Measurements from ENCODE around the gene ZNF678.
"Not testable (repeated sequence)": the region's sequence is repeated elsewhere in the genome, so short reads cannot be mapped to it uniquely, and the experiment has no call there.

Gene ZNF678

GRCh38 chr1:227561241-227561907 is 2.0 kb upstream of the ZNF678 start:
- H3K9me3 ChIP-seq (ENCODE audit: control insufficient read depth, insufficient read depth, low read length) = no peaks in the 10 kb centered on the region
- H3K4me1 ChIP-seq (ENCODE audit: insufficient read depth, low read length) = no peaks in the 10 kb centered on the region
- no peak overlapping the region for H3K9ac ChIP-seq (ENCODE audit: low read depth, low read length)
- H3K36me3 ChIP-seq (ENCODE audit: insufficient read depth, low read length) = no peaks in the 10 kb centered on the region; the same call in 1 of the 2 replicates

DNA sequence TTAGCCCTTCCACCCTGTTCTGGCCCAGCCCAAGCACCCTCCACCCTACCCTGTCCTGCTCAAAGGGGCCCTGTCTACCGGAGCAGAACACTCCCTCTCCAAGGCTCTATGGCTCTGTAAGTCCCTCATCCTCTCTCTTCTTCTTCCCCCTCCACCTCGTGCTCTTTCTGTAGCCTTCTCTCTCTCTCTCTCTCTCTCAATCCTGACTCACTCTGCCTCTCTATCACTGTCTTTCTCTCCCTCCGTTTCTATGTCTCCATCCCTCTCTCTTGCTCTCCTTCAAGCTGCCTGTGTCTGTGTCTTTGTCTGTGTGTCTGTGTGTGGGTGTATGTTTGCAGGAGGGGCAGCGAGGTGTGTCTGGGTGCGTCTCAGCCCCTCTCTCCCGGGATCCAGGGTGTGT is 1.3 kb upstream of the ZNF678 start:
- no peaks in the 10 kb centered on the region for H3K9me3 ChIP-seq (ENCODE audit: control insufficient read depth, insufficient read depth, low read length)
- H3K4me1 ChIP-seq (ENCODE audit: insufficient read depth, low read length) = no peaks in the 10 kb centered on the region

GRCh38 chr1:227562933-227563323 is 428 bp upstream of the ZNF678 start:
- no peaks in the 10 kb centered on the region for H3K4me1 ChIP-seq (ENCODE audit: insufficient read depth, low read length)
- H3K9me3 ChIP-seq (ENCODE audit: control insufficient read depth, insufficient read depth, low read length) = no peaks in the 10 kb centered on the region
- H3K9ac ChIP-seq (ENCODE audit: low read depth, low read length) = peak overlapping the region; percentile 95; the same call in 1 of the 2 replicates
- H3K36me3 ChIP-seq (ENCODE audit: insufficient read depth, low read length) = no peaks in the 10 kb centered on the region; the same call in 1 of the 2 replicates

More for the DNA sequence above, 1.3 kb upstream of the ZNF678 start:
- Histone ChIP-seq H3K9ac (ENCODE audit: low read depth, low read length) (no peak overlapping the region), H3K36me3 (ENCODE audit: insufficient read depth, low read length) (no peaks in the 10 kb centered on the region; the same call in 1 of the 2 replicates)

DNA sequence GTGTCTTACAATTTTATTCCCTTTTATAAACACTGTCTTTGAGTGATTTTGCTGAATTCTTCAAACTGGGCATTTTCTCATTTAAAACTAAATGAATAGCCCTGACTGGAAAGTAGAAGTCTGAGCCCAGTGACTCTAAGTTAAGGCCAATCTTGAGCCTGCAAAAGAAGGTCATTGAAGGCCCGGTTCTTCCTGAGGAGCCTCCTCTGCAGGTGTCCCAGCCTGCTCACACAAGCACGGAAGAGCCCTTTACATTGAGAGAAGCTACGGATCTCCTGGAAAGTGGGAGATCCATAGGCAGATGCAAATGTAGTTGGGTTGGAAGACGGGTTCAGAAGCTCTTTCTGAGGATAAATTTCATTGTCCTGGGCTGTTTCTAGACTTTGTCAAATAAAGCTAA is 3.9 kb downstream of the ZNF678 start:
- no peaks in the 10 kb centered on the region for H3K9me3 ChIP-seq (ENCODE audit: control insufficient read depth, insufficient read depth, low read length)

DNA sequence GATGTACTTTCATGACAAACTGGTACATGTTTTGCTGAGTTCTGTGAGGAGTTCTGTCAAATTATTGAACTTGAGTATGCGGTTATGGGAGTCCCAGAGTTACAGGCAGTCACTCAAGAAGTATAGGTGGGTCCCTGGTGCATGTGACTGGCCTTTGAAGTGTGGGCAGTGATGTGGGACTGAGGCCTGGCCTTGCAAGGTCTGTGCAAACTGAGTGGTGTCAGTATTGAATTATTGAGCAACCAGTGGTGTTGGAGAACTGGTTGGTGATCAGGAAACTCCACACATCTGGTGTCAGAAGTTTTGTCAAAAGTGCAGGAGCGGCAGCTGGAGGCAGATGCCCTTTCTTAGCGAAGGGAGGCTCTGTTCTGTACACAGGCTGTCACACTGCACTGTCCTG is 5.2 kb downstream of the ZNF678 start:
- Histone ChIP-seq H3K9me3 (ENCODE audit: control insufficient read depth, insufficient read depth, low read length) (no peaks in the 10 kb centered on the region; the same call in 1 of the 2 replicates), H3K4me1 (ENCODE audit: insufficient read depth, low read length) (no peaks in the 10 kb centered on the region), H3K36me3 (ENCODE audit: insufficient read depth, low read length) (no peaks in the 10 kb centered on the region; the same call in 1 of the 2 replicates), H3K9ac (ENCODE audit: low read depth, low read length) (no peak overlapping the region)

More for the DNA sequence above, 3.9 kb downstream of the ZNF678 start:
- Histone ChIP-seq H3K4me1 (ENCODE audit: insufficient read depth, low read length) (no peaks in the 10 kb centered on the region), H3K9ac (ENCODE audit: low read depth, low read length) (no peak overlapping the region), H3K36me3 (ENCODE audit: insufficient read depth, low read length) (no peaks in the 10 kb centered on the region; the same call in 1 of the 2 replicates)

- H3K36me3 ChIP-seq (ENCODE audit: insufficient read depth, low read length) = no peaks in the 10 kb centered on the region
- no peak overlapping the region for H3K9ac ChIP-seq (ENCODE audit: low read depth, low read length)
- H3K9me3 ChIP-seq (ENCODE audit: control insufficient read depth, insufficient read depth, low read length) = peaks cover 8% of the 10 kb centered on the region; the same call in 1 of the 2 replicates
- H3K4me1 ChIP-seq (ENCODE audit: insufficient read depth, low read length) = no peaks in the 10 kb centered on the region
Measured at GRCh38 chr1:227572752-227573151, 9.4 kb downstream of the ZNF678 start.

DNA sequence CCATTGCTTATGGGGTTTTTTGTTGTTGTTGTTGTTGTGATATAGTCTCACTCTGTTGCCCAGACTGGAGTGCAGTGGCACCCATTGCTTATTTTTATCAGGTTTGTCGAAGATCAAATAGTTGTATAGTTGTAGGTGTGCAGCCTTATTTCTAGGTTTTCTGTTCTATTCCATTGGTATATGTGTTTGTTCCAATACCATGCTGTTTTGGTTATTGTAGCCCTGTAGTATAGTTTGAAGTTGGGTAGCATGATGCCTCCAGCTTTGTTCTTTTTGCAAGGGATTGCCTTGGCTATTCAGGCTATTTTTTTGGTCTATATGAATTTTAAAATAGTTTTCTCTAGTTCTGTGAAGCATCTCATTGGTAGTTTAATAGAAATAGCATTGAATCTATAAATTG is 11.6 kb downstream of the ZNF678 start:
- Histone ChIP-seq H3K9ac (ENCODE audit: low read depth, low read length) (no peak overlapping the region), H3K36me3 (ENCODE audit: insufficient read depth, low read length) (no peaks in the 10 kb centered on the region), H3K4me1 (ENCODE audit: insufficient read depth, low read length) (no peaks in the 10 kb centered on the region), H3K9me3 (ENCODE audit: control insufficient read depth, insufficient read depth, low read length) (peaks cover 8% of the 10 kb centered on the region; the same call in 1 of the 2 replicates)

- no peak overlapping the region for H3K9ac ChIP-seq (ENCODE audit: low read depth, low read length)
- no peaks in the 10 kb centered on the region for H3K4me1 ChIP-seq (ENCODE audit: insufficient read depth, low read length)
- H3K9me3 ChIP-seq (ENCODE audit: control insufficient read depth, insufficient read depth, low read length) = peaks cover 8% of the 10 kb centered on the region; the same call in 1 of the 2 replicates
- H3K36me3 ChIP-seq (ENCODE audit: insufficient read depth, low read length) = no peaks in the 10 kb centered on the region
Measured at GRCh38 chr1:227576189-227576588, 12.8 kb downstream of the ZNF678 start.

DNA sequence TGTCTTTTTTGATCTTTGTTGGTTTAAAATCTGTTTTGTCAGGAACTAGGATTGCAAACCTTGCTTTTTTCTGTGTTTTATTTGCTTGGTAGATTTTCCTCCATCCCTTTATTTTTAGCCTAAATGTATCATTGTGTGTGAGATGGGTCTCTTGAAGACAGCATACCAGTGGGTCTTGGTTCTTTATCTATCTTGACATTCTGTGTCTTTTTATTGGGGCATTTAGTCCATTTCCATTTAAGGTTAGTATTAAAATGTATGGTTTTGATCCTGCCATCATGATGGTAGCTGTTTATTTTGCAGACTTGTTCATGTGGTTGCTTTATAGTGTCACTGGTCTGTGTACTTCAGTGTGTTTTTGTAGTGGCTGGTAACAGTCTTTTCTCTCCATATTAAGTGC is 14.1 kb downstream of the ZNF678 start:
- no peak overlapping the region for H3K9ac ChIP-seq (ENCODE audit: low read depth, low read length)
- no peaks in the 10 kb centered on the region for H3K36me3 ChIP-seq (ENCODE audit: insufficient read depth, low read length)
- no peaks in the 10 kb centered on the region for H3K4me1 ChIP-seq (ENCODE audit: insufficient read depth, low read length)
- H3K9me3 ChIP-seq (ENCODE audit: control insufficient read depth, insufficient read depth, low read length) = peaks cover 8% of the 10 kb centered on the region; the same call in 1 of the 2 replicates

GRCh38 chr1:227583354-227583753 is 20.0 kb downstream of the ZNF678 start:
- H3K36me3 ChIP-seq (ENCODE audit: insufficient read depth, low read length) = no peaks in the 10 kb centered on the region
- H3K4me1 ChIP-seq (ENCODE audit: insufficient read depth, low read length) = peaks cover 9% of the 10 kb centered on the region; the same call in 1 of the 2 replicates
- no peak overlapping the region for H3K9ac ChIP-seq (ENCODE audit: low read depth, low read length)
- peaks cover 5% of the 10 kb centered on the region; the same call in 1 of the 2 replicates for H3K9me3 ChIP-seq (ENCODE audit: control insufficient read depth, insufficient read depth, low read length)

DNA sequence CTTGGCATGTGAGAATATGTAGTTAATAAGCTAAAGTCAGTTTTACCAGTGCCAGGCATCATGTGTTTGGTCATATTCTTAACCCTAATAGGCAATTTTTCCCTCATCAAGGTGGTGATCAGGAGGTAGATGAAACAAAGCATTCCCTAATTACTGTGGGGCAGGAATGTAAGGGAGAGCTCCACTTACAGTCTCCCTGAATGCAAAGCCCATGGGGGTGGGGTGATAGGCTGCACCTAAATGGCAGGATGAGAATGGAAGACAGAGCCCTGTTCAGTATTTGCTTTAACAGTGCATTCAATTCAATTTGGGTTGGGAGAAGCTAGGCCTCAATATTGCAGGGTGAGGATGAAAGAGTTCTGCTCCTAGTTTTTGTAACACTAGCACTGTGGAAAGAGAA is 23.4 kb downstream of the ZNF678 start:
- Histone ChIP-seq H3K4me1 (ENCODE audit: insufficient read depth, low read length) (peaks cover 9% of the 10 kb centered on the region; the same call in 1 of the 2 replicates), H3K36me3 (ENCODE audit: insufficient read depth, low read length) (no peaks in the 10 kb centered on the region), H3K9me3 (ENCODE audit: control insufficient read depth, insufficient read depth, low read length) (peaks cover 17% of the 10 kb centered on the region; the same call in 1 of the 2 replicates), H3K9ac (ENCODE audit: low read depth, low read length) (no peak overlapping the region)

DNA sequence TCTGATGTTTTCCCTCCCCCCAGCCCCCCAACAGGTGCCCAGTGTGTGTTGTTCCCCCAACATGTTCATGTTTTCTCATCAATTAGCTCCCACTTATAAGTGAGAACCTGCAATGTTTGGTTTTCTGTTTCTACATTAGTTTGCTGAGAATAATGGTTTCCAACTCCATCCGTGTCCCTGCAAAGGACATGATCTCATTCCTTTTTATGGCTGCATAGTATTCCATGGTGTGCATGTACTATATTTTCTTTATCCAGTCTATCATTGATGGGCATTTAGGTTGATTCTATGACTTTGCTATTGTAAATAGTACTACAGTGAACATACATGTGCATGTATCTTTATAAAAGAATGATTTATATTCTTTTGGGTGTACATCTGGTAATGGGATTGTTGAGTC is 24.6 kb downstream of the ZNF678 start:
- H3K4me1 ChIP-seq (ENCODE audit: insufficient read depth, low read length) = peaks cover 9% of the 10 kb centered on the region; the same call in 1 of the 2 replicates
- peaks cover 17% of the 10 kb centered on the region; the same call in 1 of the 2 replicates for H3K9me3 ChIP-seq (ENCODE audit: control insufficient read depth, insufficient read depth, low read length)
- H3K36me3 ChIP-seq (ENCODE audit: insufficient read depth, low read length) = no peaks in the 10 kb centered on the region
- H3K9ac ChIP-seq (ENCODE audit: low read depth, low read length) = no peak overlapping the region

DNA sequence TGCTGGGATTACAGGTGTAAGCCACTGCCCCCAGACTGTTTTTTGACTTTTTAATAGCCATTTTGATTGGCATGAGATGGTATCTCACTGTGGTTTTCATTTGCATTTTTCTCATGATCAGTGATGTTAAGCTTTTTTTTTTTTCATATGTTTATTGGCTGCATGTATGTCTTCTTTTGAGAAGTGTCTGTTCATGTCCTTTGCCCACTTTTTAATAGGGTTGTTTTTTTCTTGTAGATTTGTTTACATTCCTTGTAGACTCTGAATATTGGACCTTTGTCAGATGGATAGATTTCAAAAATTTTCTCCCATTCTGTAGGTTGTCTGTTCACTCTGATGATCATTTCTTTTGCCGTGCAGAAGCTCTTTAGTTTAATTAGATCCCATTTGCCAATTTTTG is 25.4 kb downstream of the ZNF678 start:
- not testable (repeated sequence) for H3K9ac ChIP-seq (ENCODE audit: low read depth, low read length); H3K4me1 ChIP-seq (ENCODE audit: insufficient read depth, low read length); H3K36me3 ChIP-seq (ENCODE audit: insufficient read depth, low read length)
- peaks cover 17% of the 10 kb centered on the region; the same call in 1 of the 2 replicates for H3K9me3 ChIP-seq (ENCODE audit: control insufficient read depth, insufficient read depth, low read length)

DNA sequence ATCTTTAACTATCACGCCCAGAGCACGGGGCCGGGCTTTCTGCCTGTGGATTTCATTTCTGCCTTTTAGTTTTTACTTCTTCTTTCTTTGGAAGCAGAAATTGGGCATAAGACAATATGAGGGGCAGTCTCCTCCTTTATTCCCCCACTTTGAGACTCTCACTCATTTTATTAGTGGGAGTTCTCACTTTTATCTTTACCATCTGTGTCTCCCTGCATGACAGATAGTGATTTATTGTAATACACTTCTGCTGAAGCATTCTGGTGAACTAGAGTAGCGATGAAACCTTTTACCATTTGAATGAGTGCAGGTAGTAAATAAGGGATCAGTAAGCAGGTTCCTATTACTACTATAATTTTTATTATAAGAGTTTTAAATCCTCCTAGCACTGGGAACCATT is 26.4 kb downstream of the ZNF678 start:
- peaks cover 17% of the 10 kb centered on the region; the same call in 1 of the 2 replicates for H3K9me3 ChIP-seq (ENCODE audit: control insufficient read depth, insufficient read depth, low read length)
- H3K4me1 ChIP-seq (ENCODE audit: insufficient read depth, low read length); H3K9ac ChIP-seq (ENCODE audit: low read depth, low read length); H3K36me3 ChIP-seq (ENCODE audit: insufficient read depth, low read length): not testable (repeated sequence)

DNA sequence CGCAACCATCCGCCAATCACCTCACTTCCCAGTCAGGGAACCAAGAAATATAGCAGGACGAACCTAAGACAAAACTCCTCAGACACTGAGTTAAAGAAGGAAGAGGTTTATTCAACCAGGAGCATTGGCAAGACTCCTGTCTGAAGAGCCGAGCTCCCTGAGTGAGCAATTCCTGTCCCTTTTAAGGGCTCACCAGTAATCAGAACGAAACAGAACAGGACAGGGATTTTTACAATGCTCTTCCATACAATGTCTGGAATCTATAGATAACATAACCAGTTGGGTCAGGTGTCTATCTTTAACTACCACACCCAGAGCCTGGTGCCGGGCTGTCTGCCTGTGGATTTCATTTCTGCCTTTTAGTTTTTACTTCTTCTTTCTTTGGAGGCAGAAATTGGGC is 32.9 kb downstream of the ZNF678 start:
- H3K9ac ChIP-seq (ENCODE audit: low read depth, low read length); H3K9me3 ChIP-seq (ENCODE audit: control insufficient read depth, insufficient read depth, low read length); H3K36me3 ChIP-seq (ENCODE audit: insufficient read depth, low read length); H3K4me1 ChIP-seq (ENCODE audit: insufficient read depth, low read length): not testable (repeated sequence)
